GM12875 (cell line): Measurements from ENCODE around the gene PRMT7.

ENCODE experiments used
- H3K4me3 ChIP-seq: one replicate; pipeline ENCODE4 v1.5.1; 2011; ENCODE audit warnings: low read depth, low read length, control low read depth
- CTCF ChIP-seq: IDR thresholded peaks from 2 replicates; pipeline ENCODE4 v1.5.1; 2011; ENCODE audit warnings: low read depth, mild to moderate bottlenecking, control low read depth, inconsistent platforms, low read length, moderate library complexity, borderline replicate concordance; ENCODE audit not compliant: insufficient read depth

PRMT7 gene

GRCh38 chr16:68380676-68381362 is 70.0 kb downstream of the PRMT7 start:
- TF ChIP-seq CTCF: no peak
- H3K4me3 ChIP-seq: no peak overlapping the region

DNA sequence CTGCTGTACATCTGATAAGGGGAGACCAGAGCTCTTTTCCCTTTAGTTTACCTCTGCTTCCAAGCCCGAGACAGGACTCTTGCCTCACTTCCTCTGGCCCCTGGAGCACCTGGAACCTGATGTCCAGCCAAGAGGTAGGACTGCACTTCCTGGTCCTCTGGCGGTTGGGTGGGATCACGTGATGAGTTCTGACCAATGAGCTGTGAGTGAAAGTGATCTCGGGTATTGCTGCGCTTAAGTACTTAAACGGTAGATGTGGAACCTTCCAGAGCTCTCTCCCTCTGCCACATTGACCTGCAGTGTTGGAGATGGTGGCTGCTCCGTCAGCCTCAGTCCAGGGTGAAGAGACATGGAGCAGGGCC is 70.5 kb downstream of the PRMT7 start:
- H3K4me3 ChIP-seq: no peak overlapping the region
- no peak for TF ChIP-seq CTCF

GRCh38 chr16:68382296-68382718 is 71.5 kb downstream of the PRMT7 start:
- H3K4me3 ChIP-seq: no peak overlapping the region
- TF ChIP-seq CTCF: peak; percentile 82

DNA sequence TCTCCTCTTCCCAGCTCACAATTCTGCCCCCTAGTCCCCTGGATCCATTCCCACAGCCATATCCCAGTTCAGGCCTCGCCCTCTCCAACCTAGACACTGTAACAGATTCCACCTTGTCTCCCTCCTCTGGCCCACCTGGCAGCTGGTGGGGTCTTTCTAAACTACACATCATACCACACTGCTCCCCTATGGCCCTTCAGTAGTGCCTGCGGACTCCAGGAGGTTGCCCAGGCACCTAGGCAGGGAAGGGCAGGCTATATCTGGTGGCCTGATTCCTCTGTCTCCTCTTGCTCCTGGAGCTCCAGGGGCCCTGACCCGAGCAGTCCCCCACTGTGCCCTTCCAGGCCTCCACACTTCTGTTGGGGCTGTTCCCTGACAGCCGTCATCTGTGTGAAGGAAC is 73.0 kb downstream of the PRMT7 start:
- H3K4me3 ChIP-seq: no peak overlapping the region
- no peak for TF ChIP-seq CTCF

DNA sequence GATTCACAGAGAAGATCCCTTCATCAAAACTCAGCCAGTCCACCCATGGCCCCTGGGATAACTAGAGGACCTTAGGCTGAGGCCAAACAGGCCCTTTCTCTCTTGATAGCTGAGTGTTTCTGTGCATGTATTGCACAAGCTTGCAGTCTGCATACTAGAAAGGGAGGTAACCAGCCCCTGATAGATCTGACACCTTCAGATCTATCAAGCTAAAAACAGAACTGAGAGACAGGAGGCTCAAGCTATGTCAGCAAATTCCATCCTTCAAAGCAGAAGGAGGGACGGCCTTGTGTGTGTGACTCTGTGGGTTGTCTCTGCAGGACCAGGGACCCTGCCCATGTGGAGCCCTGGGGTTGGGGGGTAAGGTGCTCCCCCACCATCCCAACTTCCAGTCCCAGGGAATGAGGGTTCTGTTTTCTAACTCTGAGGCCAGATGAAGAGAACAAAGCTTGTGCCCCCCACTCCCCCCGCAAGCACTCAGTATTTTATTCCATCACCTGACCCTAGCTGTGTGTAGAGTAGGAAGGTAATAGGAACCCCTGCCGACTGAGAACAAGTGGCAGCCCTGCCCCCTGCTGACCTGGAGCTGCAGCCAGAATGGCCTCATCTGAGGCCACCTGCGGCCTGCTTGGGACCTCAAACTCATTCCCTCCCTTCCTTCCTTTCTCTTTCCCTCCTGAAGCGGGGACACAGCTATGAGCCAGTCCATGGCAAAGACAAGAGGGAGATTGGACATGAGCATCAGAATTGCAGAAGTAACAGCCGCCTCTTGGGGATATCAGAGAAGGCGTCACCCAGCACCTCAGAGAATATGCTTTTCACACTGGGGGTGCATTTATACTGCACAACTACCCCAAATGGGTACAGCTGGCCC is 73.7 kb downstream of the PRMT7 start:
- H3K4me3 ChIP-seq: no peak overlapping the region
- 0 out of 2 replicates have a peak, but pooled peaks have one; percentile 7 for TF ChIP-seq CTCF

- TF ChIP-seq CTCF: no peak
- H3K4me3 ChIP-seq: no peak overlapping the region
These were observed 74.6 kb downstream of the PRMT7 start for GRCh38 chr16:68385371-68385770.
